Limb (tissue), 2 donors: ENCODE results near the gene UBE2E1.
"Not testable (repeated sequence)": the region's sequence is repeated elsewhere in the genome, so short reads cannot be mapped to it uniquely, and the experiment has no call there.

Experiments used
- DNase-seq, 2 donors: peaks; one replicate each; pipeline ENCODE4 v3.0.0-alpha.2; 2016; ENCODE audit errors: extremely low spot score in 2 of 2

The UBE2E1 gene

DNA sequence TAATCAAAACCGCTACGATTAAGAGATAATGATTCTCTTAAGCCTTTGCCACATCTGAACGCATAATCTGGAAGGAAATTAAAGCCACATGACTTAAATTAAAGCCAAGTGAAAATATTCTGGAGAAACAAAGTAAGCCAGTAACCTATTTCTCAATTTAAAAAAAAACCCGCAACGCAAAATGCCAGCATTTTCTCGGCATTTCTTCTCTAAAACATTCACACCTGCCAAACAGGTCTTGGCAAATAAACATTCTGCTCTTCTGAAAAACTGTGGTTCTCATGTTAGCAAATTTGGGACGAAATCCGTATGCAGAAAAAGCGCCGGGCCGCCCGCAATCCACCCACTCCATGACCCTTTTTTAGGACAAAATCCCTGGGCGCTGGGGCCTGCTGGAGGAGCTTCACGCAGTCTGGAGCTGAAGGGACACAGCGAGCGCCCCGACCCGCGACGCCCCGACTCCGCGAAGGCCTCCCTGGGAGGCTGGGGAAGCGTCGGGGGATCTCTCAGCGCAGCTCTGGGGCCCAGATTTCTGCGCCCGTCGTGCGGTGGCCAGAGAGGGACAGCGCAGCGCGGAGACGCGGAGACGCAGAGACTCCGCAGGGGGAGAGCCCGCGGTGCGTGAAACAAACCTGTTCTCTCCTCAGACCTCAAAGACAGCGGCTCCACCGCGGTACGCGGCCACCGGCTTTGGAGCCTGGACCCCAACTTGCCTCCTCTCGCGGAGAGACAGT, 110.6 kb downstream of the UBE2E1 start:
- no peak for DNase-seq

DNA sequence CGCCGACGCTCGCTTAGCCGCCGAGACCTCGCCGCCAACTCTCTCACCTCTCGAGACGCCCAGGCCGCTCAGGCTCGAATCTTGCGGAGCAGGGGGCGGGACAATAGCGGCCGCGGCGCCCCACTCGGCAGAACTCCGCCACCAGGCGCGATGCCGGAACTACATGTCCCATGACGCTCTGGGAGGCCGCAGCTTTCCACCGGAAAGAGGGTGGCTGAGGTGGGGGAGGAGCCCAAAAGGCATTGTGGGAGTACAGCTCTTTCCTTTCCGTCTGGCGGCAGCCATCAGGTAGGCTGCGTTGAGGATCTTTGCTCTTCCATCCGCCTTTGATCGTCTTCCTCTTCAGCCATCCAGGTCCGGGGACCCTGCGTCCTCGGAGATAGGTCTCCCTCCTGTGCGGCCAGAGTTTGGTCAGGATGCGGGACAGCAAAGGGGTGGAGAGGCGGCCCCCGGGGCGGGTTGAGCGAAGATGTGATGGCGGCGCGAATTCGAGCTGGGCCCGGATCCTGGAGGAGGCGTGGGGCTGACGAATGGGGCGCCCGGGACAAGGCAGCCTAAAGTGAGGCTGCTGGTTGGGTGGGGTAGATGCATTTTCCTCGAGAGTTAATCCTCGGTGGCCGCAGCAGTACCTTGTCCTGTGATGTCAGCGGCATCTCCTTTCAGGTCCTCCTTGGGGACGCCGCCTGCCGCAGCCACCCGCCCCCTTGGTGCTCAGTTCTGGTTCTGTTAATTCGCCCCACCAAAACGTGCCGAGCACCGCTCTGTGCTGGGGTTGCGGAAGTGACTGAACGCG, 111.3 kb downstream of the UBE2E1 start, which contains the start of the genes NKIRAS1 and RPL15:
NKIRAS1 (minus strand) TSS at position 105 of the 793 bp plus-strand sequence. CDS start 6,086 bp downstream, outside the sequence.
RPL15 (plus strand) TSS at position 247 of the 793 bp plus-strand sequence. CDS start 728 bp downstream, outside the sequence.
- peak; percentile 97 to 98 for DNase-seq

DNA sequence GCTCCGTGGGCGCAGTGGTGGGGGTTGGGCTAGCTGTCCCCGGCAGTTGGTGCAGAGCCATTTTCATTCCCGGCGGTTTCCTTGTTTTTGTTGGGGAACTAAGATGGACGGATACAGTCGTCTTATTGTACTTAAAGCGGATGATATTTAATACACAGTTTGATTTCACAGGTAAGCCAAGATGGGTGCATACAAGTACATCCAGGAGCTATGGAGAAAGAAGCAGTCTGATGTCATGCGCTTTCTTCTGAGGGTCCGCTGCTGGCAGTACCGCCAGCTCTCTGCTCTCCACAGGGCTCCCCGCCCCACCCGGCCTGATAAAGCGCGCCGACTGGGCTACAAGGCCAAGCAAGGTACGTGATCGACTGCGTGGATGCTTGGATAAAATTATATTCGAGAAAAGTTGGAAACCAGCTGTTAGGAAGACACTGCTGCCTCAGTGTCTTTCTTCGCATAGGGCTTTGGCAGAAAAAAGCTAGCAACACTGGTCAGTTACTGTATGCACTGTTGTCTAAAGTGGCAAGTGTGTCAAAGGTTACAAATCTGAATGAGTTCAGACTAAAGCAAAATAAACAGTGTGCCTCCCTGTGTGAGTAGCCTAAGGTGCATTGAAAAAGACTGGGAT, 112.0 kb downstream of the UBE2E1 start:
- not testable (repeated sequence) for DNase-seq

DNA sequence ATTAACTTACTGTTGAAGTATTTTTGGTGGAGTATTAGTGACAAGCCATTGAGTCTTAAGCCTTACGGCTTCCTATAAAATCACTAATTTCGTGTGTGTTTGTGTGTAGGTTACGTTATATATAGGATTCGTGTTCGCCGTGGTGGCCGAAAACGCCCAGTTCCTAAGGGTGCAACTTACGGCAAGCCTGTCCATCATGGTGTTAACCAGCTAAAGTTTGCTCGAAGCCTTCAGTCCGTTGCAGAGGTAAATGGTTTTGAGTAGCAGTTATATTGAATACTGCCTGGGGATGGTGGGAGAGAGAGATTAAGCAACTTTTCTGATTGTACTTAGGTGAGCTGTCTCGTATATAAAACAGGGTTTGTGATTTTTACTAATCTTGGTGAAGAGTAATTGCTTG, 112.6 kb downstream of the UBE2E1 start:
- DNase-seq, result not testable (repeated sequence)

DNA sequence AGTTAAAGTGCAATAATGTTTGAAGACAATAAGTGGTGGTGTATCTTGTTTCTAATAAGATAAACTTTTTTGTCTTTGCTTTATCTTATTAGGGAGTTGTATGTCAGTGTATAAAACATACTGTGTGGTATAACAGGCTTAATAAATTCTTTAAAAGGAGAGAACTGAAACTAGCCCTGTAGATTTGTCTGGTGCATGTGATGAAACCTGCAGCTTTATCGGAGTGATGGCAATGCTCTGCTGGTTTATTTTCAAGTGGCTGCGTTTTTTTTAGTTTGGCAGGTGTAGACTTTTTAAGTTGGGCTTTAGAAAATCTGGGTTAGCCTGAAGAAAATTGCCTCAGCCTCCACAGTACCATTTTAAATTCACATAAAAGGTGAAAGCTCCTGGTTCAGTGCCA, 113.9 kb downstream of the UBE2E1 start:
- no peak for DNase-seq

DNA sequence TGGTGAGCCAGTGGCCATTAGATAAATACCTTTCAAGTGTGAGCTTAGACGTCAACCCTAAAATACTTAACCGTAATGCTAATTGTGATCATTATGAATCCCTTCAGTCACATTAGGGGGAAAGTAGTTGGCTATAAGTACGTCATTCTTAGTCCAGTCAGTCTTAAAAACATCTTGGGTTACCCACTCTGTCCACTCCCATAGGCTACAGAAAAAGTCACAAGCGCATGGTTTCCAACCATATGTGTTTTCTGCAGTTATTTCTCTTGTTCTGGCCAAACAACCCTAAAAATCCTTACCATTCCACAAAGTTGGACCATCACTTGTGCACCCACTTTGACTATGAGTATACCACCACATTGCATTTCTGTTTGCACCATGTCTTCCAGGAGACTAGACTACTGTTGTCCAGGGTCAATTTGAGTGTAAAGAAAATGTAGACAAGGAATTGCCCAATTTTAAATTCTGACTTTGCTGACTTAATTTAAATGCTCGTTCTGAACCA, 114.4 kb downstream of the UBE2E1 start:
- DNase-seq, result no peak

DNA sequence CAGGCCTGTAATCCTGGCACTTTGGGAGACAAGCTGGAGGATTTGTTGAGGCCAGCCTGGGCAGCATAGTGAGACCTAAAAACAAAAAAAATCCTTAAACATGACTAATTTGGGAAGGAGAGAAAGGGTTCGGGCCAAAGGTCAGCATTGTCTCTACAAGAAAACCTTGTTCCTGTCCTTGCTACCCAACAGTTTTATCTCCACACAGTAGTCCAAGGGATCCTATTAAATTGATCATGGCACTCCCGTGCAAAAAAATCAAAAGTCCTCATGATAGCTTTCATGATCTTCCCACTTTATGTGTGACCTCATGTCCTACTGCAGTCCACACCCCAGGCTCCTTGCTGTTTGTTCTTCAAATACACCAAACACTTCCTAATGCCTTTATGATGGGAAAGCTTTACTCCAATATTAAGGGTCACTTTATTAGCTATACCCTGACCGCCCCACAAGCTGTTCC, 115.3 kb downstream of the UBE2E1 start:
- no peak for DNase-seq

DNA sequence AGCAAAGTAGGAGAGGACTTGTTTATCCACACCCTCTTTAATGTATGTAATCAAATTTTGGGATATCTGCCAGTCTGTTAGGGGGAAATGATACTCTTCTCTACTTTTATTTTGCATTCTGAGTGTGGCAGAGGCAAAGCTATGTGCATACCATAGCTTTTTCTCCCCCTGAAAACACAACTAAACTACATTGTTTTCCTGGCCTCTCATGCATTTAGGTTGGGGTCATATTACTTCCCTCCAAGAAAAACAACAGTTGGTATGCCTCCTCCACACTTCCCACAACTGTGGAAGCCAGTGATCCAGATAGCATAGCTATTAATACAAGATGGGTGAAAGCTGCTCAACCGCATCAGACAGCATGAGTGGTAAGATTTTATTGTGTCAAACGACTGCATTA, 118.0 kb downstream of the UBE2E1 start:
- no peak for DNase-seq

DNA sequence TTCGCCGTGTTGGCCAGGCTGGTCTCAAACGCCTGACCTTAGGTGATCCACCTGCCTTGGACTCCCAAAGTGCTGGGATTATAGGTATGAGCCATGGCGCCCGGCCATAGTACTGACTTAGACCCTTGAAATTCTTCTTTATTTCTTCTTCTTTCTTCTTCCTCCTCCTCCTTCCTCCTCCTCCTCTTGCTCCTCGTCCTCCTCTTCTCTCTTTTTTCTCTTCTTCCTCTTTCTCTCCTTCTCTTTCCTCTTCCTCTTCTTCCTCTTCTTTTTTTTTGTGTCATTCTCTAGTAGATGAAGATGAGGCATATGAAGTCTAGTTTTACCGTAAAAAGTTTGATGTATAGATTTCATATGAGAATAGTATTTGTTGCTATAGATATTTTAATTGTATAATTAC, 120.5 kb downstream of the UBE2E1 start:
- no peak for DNase-seq

DNA sequence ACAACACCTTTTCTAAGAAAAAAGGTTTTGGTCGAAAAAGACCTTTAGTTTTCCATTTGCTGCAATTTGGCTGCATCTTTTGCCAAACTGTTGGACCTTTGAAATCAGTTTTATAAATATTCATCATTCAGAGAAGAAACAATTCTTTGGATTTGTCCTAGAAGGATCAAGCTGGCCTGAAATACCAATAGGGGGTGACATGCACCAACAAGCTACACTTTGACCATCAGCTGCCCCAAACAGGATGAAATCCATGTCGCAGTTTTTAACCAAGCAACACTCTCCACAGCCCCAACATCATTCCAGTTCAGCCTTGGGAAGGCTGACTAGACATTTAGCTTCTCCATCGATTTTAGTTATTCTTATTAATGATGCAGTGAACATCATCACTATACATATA, 121.0 kb downstream of the UBE2E1 start:
- no peak for DNase-seq

DNA sequence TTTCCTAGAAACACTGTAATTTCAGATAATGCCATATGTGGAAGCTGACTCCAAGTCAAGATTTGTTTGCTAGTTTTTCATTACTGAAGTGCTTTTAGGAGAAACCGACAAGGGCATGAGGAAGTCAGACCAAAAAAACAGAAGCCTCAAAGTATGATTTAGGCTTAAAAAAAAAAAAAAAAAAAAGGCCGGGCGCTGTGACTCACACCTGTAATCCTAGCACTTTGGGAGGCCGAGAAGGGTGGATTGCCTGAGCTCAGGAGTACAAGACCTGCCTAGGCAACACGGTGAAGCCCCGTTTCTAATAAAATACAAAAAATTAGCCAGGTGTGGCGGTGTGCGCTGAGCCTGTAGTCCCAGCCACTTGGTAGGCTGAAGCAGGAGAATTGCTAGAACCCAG, 122.8 kb downstream of the UBE2E1 start:
- DNase-seq, result no peak

DNA sequence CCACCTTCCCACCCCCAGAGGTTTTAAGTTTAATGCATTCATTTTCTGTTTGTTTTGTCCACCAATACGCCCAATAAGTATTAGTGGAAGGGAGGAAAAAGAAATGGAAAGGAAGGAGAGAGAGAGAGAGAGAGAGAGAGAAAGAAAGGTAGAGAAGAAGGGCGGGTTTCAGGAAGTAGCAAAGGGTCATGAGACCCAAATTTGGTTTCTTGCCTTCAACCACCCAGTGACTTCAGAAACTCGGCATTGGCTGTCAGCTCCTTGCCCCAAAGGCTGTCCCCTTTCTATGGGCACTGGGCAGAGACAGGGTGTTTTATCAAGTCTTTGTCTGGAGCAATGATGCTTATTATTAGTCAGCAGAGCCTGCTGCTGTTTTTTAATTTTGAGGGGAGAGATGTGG, 125.8 kb downstream of the UBE2E1 start:
- no peak for DNase-seq

DNA sequence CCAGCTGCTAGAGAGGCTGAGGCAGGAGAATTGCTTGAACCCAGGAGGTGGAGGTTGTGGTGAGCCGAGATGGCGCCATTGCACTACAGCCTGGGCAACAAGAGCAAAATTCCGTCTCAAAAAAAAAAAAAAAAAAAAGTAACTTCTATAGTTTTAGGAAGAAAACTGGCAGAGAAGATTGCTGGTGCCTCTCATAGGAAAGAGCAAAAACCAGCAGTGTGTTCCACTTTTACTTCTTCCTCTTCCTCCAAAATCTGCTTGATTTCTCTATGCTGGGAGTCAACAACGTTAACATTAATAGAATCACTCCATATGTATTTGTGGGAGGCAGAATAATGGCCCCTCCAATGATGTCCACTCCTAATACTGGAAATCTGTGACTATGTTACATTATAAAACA, 126.8 kb downstream of the UBE2E1 start:
- no peak for DNase-seq

DNA sequence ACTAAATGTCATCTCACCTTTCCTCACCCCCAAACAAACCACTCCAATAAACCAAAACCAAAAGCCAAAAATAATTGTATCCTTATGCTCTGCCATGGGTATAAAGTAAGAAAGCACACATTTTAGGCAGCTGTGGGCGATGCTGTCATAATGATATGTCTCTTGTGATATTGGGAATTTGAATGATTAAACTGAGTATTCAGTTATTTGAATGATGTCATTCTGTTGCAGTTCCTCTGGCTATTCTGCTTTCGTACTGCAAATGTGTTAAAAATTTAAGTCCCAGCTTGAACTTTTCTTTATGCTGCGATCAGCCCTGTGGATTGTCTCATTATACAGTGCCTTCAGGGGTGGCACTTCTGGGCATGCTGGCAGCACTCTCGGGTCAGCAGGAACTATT, 128.5 kb downstream of the UBE2E1 start:
- DNase-seq, result no peak

DNA sequence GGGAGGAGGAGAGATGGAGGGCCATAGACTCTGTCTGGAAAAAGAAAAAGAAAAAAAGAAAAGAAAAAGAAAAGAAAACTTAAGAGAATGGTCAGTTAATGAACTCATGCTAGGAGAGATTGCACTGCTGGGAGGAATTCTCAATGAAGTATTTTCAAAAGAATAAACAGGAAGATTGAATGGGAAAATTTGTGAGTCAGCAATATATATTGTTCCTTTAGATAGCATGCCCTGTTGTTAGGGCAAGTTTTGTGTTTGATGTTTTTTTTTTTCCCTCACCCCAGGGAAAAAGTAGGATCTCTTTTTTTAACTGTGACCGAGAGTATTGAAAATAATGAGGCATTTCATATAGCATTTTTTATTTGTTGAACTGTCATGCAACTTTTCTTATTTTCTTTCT, 131.5 kb downstream of the UBE2E1 start:
- DNase-seq, result no peak

DNA sequence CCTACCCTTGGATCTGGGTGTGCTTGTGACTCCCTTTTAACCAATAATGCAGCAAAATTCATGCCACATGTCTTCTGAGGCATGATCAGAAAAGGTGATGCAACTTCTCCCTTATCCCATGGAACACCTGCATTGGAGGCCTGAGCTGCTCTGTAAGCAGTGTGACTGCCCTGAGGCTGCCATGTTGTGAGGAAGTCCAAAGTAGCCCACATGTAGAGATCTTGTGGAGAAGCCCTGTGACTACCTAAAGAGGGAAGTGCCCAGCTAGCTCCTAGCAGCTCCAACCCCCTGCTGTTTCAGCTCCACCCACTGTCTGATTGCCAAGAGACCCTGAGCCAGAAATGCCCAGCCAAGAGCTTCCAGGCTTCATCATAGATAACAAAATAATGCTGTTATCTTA, 132.9 kb downstream of the UBE2E1 start:
- no peak for DNase-seq

DNA sequence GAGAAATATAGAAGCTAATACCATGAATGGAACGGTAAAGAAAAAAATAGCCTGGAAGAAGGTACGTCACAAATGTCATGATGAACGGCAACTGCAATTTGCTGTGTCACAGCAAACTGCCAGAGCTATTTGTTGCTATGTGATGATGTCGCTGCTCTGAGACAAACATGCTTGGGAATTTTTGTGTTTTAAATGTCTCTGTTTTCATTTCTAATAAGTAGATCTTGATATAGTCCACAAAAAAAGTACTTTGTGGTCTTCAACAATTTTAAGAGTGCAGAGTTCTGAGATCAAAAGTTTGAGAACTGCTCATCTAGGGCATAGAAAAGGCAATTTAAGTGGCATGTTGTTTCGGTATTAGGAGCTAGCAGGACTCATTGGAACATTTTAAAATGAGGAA, 135.0 kb downstream of the UBE2E1 start:
- DNase-seq, result no peak
